Omental fat pad (tissue), 4 donors: ENCODE data around the gene CHST8. TPM values are rescaled to one million over a fixed set of nuclear protein-coding genes. Genes with fewer than 3 reads are reported as not detected.

Experiments used
- ATAC-seq: fragments of 150-250 bp; one replicate; pipeline ENCODE4 v1.9.1; 2016; ENCODE audit warnings: mild to moderate bottlenecking, moderate library complexity; ENCODE audit not compliant: low FRiP score
- DNase-seq: peaks from one replicate; pipeline ENCODE4 v3.0.0-alpha.2; 2019; ENCODE audit warnings: low spot score
- total RNA-seq, 4 donors: library from RNA; depleted of rRNA; stranded (reverse); fragments of >200 nt; gene quantifications; one replicate each; pipeline ENCODE4 v1.1.0, GENCODE V29; 2016
- TF ChIP-seq, protein P1 (sequence below), 3 donors: fragments of 450-650 bp; IDR thresholded peaks; one replicate each; pipeline ENCODE4 v1.5.1; 2016 to 2017; ENCODE audit warnings: antibody characterized with exemption in 3 of 3, mild to moderate bottlenecking in 3 of 3, moderate library complexity in 2 of 3

Gene CHST8
- total RNA-seq, 4 donors from 2014 or later: 1.3 to 4.8 (median 1.4) TPM; not detected in 1

DNA sequence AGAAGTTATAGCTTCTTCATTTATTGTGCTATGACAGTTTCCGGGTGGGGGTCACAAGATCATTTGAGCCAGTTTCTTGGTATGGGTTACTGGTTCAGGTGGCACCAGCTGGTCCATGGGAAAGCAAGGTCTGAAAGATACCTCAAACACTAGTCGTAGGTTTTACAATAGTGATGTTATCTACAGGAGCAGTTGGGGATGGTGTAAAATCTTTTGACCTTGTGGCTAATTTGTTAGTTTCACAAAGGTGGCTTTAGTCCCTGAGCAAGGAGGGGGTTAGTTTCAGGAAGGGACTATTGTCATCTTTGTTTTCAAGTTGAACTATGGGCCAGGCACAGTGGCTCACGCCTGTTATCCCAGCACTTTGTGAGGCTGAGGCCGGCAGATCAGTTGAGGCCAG is 24.6 kb downstream of the CHST8 start:
- TF ChIP-seq, protein P1, sequence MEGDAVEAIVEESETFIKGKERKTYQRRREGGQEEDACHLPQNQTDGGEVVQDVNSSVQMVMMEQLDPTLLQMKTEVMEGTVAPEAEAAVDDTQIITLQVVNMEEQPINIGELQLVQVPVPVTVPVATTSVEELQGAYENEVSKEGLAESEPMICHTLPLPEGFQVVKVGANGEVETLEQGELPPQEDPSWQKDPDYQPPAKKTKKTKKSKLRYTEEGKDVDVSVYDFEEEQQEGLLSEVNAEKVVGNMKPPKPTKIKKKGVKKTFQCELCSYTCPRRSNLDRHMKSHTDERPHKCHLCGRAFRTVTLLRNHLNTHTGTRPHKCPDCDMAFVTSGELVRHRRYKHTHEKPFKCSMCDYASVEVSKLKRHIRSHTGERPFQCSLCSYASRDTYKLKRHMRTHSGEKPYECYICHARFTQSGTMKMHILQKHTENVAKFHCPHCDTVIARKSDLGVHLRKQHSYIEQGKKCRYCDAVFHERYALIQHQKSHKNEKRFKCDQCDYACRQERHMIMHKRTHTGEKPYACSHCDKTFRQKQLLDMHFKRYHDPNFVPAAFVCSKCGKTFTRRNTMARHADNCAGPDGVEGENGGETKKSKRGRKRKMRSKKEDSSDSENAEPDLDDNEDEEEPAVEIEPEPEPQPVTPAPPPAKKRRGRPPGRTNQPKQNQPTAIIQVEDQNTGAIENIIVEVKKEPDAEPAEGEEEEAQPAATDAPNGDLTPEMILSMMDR (IDR thresholded peaks at IDR 0.05): no peak
- ATAC-seq: no peak
- no peak for DNase-seq

DNA sequence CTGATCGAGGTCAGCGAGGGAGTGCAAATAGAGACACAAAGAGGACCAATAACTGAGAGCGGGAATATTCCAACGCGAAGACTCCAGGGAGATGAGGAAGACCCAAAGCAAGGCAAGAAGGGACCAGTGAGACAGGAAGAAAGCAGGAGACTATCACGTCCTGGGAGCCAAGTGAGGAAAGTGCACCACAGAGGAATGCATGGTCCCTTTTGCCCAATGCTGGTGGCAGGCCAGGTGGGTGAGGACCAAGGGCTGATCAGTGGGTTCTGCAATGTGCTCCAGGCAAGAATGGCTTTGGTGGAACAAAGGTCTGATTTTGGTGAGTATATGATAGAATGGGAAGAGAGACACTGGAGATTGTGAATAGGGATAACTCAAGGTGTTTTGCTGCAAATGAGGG is 25.4 kb downstream of the CHST8 start:
- TF ChIP-seq, protein P1 (IDR thresholded peaks at IDR 0.05): no peak
- DNase-seq: no peak

DNA sequence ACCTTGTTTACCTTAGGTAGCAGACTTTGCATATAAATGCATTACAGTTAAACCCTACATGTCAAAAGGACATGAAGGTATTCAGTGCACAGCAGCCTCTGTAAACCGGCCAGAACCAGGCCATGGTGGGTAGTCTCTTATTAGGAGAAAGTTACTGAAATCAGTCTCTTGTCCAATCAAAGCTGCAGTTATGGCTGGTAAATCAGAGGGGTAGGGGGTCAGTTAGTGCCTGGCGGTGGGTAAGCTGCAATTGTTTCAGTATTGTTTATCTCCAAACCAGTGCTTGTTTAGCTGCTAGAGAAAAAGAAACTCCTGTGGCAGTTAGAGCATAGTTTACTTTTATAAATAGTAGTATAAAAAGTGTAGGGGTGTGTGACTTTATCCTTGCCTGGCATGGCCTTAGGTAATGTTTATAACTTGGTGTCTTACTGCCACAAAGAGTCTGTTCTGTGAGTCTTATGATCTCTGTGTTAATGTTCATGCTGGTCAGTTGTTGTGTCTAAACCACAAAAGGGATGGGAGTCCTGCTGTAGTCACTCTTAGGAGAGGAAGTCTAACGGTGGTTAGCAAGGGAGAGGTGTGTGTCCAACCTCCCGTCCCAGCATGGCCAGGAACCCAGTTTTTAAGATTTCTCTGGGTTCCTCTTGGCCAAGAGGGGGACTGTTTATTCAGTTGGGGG is 28.0 kb downstream of the CHST8 start:
- TF ChIP-seq, protein P1 (IDR thresholded peaks at IDR 0.05): no peak
- no peak for DNase-seq
- no peak for ATAC-seq

More for the DNA sequence above, 25.4 kb downstream of the CHST8 start:
- ATAC-seq: no peak

DNA sequence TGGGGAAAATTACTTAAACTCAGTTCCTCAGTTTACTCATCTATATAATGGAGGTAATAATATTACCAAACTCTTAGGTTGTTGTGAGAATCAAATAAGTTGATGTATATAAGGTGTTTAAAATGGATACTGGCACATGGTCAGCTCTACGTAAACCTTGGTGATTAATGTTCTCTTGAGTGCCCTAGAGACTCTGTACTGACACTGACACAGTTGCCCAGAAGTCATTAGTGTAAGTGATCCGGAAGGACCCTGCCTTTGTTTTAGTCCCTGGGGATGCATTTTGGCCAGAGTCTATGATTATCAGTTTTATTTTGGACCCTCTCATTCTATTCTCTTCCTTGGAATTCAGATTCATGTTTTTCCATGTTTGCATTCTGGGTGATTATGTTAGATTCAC is 31.9 kb downstream of the CHST8 start:
- DNase-seq (no peak), ATAC-seq (no peak)
- TF ChIP-seq, protein P1 (IDR thresholded peaks at IDR 0.05): no peak

DNA sequence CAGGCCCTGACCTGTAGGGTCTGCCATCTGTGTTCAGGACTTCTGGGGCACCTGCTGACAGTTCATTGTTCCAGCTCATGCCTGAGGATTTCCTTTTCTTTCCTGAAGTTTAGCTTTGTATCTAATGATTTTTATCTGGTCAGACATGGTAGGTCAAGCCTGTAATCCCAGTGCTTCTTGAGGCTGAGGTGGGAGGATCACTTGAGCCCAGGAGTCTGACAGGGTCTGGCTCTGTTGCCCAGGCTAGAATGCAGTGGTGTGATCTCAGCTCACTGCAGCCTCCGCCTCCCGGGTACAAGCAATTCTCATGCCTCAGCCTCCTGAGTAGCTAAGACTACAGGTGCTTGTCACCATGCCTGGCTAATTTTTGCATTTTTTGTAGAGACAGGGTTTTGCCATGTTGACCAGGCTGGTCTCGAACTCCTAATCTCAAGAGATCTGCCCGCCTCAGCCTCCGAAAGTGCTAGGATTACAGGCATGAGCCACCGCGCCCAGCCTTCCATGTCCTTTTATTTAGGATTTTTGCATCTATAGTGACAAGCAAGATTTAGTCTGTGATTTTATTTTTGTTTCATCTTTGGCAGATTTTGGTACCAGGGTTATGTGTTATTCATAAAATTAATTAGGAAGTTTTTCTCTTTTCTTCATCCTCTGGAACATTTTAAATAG is 33.2 kb downstream of the CHST8 start:
- DNase-seq: no peak
- no peak for ATAC-seq
- TF ChIP-seq, protein P1 (IDR thresholded peaks at IDR 0.05): no peak

DNA sequence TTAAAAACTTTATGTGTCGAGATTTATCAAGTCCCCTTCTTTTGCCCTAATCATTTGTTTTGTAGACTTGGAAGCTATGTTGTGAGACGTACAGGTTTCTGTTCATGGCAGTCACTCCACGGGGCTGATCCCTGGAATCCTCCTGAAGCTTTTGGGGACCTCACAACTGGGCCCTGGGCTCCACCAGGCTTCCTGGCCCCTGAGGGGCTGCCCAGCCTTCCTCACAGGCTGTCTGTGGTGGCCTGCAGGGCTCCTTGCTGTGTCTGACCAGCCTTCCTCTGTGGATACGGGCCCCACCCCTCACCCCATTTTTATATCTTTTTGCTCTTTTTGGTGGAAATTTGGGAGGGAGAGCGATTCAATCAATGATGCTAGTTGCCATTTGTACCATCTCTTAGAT is 38.1 kb downstream of the CHST8 start:
- DNase-seq: no peak
- ATAC-seq: no peak
- TF ChIP-seq, protein P1 (IDR thresholded peaks at IDR 0.05): no peak
